Kidney tubule cell (primary cell): ENCODE measurements around the gene RPS6KC1.
"Not testable (repeated sequence)": the region's sequence is repeated elsewhere in the genome, so short reads cannot be mapped to it uniquely, and the experiment has no call there.

Experiments
- DNase-seq: peaks from one replicate; pipeline ENCODE4 v3.0.0-alpha.2; 2018; ENCODE audit warnings: low spot score

Gene RPS6KC1

GRCh38 chr1:213051127-213051880 lies at the start of gene RPS6KC1:
RPS6KC1 (plus strand) TSS chr1:213051241; CDS start chr1:213051405, 164 bp downstream.
- peak; percentile 86 for DNase-seq

GRCh38 chr1:213003256-213003655 lies 47.8 kb upstream of the RPS6KC1 start:
- no peak for DNase-seq

DNA sequence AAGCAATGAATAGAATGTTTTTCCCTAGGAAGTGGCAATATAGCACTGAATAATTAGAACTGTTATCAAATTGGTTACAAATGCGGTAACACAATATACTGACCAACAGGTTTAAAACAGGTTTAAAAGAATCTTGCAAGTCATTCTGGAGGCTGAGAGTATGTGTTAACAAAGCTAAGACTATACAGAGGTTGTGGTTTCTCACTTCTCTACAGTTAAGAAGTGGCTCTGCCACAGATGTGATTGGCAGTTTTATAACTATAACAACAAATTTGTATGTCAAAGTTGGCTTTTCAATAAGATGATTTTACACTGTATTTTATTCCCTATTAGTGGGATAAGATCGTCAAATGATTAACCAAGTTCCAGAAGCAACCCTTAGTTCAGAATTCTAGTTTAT lies 42.5 kb upstream of the RPS6KC1 start:
- no peak for DNase-seq

GRCh38 chr1:213014642-213015041 lies 36.4 kb upstream of the RPS6KC1 start:
- no peak for DNase-seq

DNA sequence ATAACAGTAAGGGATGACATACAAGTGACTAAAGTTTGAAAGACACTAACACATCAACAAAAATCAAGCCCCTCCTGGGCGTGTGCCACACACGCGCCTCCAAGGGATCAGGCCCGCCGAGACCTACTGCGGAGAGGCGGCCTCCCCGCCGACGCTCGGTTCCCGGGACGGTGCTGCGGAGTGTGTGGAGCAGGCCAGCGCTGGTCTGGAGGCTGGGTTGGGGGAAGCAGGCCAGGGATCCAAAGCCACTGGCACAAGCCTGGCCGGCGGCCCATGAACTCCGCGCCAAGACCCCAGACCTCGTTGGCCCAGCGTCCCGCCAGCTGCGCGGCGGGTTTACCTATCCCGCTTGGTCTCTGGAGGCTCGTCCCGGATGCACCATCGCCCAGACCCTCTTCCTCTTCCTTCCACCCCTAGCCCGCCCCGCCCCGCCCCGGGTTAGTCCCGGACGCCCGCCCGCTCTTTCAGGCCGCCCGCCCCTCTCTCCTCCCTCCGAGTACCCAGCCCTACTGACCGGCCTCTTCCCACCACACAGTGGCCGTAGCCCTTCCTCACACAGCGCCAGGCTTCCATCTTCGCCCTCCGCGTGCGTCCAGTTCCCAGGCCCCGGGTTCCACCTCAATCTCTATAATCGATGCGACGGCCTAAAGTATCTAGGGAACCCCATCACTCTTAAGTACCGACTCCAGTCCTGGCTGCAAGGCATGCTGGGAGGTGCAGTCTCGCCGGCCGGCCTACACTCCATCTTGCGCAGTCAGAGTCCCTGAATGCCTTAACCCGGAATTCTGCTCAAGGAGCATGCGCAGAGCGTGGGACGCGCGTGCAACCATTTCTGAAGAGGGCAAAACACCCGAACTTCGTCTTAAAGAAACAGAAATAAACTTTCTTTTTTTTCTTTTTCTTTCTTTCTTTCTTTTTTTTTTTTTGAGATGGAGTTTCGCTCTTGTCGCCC lies 35.7 kb upstream of the RPS6KC1 start, which contains the start of gene ANGEL2:
TSS of gene ANGEL2 (minus strand) at position 769 of the 952 bp plus-strand sequence. CDS start at position 573, 196 bp downstream.
- peak; percentile 98 for DNase-seq

DNA sequence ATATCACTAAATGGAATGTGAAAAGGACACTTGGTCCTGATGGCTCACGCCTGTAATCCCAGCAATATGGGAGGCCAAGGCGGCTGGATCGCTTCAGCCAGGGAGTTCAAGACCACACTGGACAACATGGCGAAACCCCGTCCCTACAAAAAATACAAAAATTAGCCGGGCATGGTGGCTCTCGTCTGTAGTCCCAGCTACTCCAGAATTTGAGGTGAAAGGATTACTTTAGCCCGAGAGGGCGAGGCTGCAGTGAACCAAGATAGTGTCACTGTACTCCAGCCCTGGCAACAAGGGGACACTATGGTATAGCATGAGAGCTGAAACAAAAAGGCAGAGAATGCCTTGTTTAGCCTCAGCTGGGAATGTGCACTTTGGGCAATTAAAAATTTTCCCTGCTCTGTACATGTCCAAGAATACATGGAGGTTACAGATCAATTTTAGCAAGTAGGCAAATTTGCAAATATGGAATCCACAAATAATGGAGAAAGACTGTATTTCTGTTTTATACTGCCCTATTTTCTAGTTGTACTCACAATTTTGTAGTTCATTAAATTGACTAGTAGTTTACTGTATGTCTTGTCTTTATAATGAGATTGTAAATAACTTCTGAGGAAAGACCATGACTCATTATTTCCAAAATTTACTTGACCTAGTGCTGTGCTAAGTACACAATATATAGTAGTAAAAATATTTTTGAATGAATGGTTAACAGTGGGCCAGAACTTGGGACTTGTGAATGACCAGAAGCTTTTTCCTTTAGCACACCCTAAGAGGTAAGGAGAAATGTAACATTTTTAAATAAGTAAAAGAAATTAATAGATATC lies 33.4 kb upstream of the RPS6KC1 start:
- no peak for DNase-seq

GRCh38 chr1:213019450-213019849 lies 31.6 kb upstream of the RPS6KC1 start:
- no peak for DNase-seq

DNA sequence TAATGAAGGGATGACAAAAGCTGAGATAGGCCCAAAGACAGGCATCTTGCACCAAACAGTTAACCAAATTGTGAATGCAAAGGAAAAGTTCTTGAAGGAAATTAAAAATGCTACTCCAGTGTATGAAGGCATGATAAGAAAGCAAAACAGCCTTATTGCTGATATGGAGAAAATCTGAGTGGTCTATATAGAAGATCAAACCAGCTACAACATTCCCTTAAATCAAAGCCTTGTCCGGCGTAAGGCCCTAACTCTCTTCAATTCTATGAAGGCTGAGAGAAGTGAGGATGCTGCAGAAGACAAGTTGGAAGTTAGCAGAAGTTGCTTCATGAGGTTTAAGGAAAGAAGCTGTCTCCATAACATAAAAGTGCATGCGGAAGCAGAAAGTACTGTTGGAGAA lies 31.0 kb upstream of the RPS6KC1 start:
- DNase-seq, result no peak

GRCh38 chr1:213027024-213027423 lies 24.0 kb upstream of the RPS6KC1 start:
- DNase-seq, result not testable (repeated sequence)

- DNase-seq, result no peak
These were observed 18.4 kb upstream of the RPS6KC1 start for GRCh38 chr1:213032651-213033050.

DNA sequence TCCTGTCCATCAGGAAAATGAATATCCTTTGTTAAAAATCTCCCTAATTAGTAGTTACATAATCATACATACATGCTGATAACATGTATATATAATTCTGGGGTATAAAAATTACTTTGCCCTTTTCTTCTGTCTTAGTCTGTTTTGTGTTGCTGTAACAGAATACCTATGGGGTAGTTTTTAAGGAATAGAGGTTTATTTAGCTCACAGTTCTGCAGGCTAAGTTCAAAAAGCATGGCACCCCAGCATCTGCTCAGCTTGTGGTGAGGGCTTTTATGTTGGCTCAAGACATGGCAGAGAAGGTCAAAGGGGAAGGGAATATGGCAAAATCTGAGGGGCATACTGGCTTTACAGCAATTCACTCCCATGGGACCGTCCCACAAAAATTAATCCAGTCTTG lies 16.3 kb upstream of the RPS6KC1 start:
- no peak for DNase-seq

DNA sequence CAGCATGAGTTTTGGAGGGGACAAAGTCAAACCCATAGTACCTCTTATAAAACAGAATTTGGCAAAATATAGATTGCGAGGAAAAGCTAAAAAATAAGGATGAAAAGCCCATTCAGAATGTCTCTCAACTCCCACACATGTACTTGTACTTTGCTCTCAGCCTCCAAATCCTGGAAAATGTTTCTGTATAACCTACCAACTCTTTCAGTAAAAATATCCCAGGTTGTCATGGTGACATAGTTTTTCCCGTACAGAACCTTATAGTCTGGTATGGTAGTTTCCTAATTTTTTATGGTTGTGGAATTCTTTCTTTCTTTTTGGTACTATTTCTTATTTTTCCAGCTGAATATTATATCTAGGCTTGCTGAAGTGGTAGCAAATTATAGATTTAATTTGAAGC lies 15.5 kb upstream of the RPS6KC1 start:
- no peak for DNase-seq

DNA sequence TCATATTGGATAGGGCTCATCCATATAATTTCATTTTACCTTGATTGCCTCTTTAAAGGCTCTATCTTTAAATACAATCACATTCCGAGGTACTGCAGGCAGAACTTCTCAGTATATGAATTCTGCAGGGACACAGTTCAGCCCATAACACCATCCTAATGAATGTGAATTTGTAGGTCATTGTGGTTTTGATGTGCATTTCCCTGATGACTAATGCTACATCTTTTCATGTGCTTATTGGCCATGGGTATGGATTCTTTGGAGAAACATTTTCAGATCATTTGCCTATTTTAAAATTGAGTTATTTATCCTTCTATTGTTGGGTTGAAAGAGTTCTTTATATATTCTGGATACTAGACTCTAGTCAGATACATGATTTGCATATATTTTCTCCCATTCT lies 9.6 kb upstream of the RPS6KC1 start:
- DNase-seq, result peak; percentile 18

DNA sequence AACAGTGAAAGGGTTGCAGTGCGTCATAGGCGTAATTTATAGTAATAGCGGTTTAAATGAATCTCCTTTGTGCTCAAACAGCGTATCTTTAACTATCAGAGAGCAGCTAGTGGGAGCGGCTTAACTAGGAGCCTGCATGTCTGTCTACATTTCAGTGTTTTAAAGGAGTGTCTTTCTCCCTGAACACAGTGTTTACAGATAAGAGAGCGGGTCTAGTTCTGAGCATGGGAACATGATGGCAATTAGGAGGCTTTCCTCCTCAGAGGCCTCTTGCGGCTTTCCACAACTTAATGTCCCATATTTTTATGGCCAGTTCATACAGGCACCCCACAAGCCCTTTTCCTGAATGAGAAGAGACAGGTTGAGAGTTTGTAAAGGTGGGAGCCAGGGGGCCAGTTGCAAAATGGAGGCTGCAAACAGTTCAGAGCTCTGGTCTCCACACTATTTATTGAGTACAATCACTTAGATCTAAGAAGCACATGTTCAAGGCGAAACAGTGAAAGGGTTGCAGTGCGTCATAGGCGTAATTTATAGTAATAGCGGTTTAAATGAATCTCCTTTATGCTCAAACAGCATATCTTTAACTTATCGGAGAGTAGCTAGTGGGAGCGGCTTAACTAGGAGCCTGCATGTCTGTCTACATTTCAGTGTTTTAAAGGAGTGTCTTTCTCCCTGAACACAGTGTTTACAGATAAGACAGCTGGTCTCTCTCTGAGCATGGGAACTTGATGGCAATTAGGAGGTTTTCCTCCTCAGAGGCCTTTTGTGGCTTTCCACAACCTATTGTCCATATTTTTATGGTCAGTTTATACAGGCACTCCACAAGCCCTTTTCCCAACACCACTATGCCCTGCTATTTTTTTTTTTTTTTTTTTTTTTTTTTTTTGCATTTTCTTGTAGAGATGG lies 5.5 kb upstream of the RPS6KC1 start:
- DNase-seq, result not testable (repeated sequence)

DNA sequence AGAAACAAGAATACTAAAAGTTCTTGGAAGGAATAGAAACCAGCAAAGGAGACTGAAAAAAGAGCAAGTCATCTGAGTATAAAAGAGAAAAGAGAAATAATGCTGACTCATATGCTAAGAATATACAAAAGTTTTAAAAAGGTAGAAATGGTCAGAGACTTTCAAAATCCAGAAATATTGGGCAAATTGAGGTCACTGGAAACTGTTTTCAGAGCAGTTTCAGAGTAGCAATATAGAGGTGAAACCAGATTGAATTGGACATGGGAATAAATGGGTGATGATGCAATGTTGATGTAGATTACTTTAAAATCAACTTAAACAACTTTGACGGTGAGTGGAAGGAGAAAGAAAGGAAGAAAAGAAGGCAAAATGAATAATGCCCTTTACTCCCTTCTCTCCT lies 1.8 kb upstream of the RPS6KC1 start:
- DNase-seq, result no peak

GRCh38 chr1:213050745-213051126 lies 305 bp upstream of the RPS6KC1 start:
- DNase-seq, result no peak

GRCh38 chr1:213051881-213052202 lies 801 bp downstream of the RPS6KC1 start:
- DNase-seq, result no peak

- DNase-seq, result no peak
These were observed 2.4 kb downstream of the RPS6KC1 start for GRCh38 chr1:213053455-213053854.

- no peak for DNase-seq
These were observed 3.1 kb downstream of the RPS6KC1 start for GRCh38 chr1:213054142-213054541.

- DNase-seq, result no peak
These were observed 3.9 kb downstream of the RPS6KC1 start for GRCh38 chr1:213054733-213055591.
